HUES48 (cell line): ENCODE results near the gene ARL16.

Source experiments
- H3K27ac ChIP-seq: one replicate; pipeline ENCODE4 v1.7.0; 2013; ENCODE audit warnings: low read depth, low read length, inconsistent platforms
- H3K27me3 ChIP-seq: 2 replicates; pipeline ENCODE4 v1.6.1; 2013; ENCODE audit warnings: mild to moderate bottlenecking, low read length; ENCODE audit not compliant: control insufficient read depth, insufficient read depth
- H3K36me3 ChIP-seq: 2 replicates; pipeline ENCODE4 v1.6.1; 2013; ENCODE audit warnings: low read length; ENCODE audit not compliant: control insufficient read depth, insufficient read depth
- H3K4me1 ChIP-seq: 2 replicates; pipeline ENCODE4 v1.6.1; 2013; ENCODE audit warnings: mild to moderate bottlenecking, low read length; ENCODE audit not compliant: control insufficient read depth, insufficient read depth
- H3K4me3 ChIP-seq: 2 replicates; pipeline ENCODE4 v1.5.1; 2013; ENCODE audit warnings: mild to moderate bottlenecking, low read depth, low read length
- H3K9ac ChIP-seq: 2 replicates; pipeline ENCODE4 v1.6.1; 2013; ENCODE audit warnings: mild to moderate bottlenecking, low read depth, low read length, moderate library complexity
- H3K9me3 ChIP-seq: 2 replicates; pipeline ENCODE4 v1.6.1; 2013; ENCODE audit warnings: low read length; ENCODE audit not compliant: control insufficient read depth, insufficient read depth

The ARL16 gene

GRCh38 chr17:81662002-81662401, 21.6 kb downstream of the ARL16 start:
- no peak overlapping the region for H3K4me3 ChIP-seq
- peaks cover 6% of the 10 kb centered on the region; the same call in 1 of the 2 replicates for H3K36me3 ChIP-seq
- H3K4me1 ChIP-seq = peaks cover 5% of the 10 kb centered on the region; the same call in 1 of the 2 replicates
- H3K27ac ChIP-seq = no peak overlapping the region
- no peak overlapping the region for H3K9ac ChIP-seq
- H3K9me3 ChIP-seq = no peaks in the 10 kb centered on the region
- no peaks in the 10 kb centered on the region for H3K27me3 ChIP-seq

GRCh38 chr17:81660441-81660840, 23.2 kb downstream of the ARL16 start:
- H3K4me3 ChIP-seq = no peak overlapping the region
- peaks cover 6% of the 10 kb centered on the region; the same call in 1 of the 2 replicates for H3K36me3 ChIP-seq
- H3K27me3 ChIP-seq = no peaks in the 10 kb centered on the region
- H3K9ac ChIP-seq = no peak overlapping the region
- no peaks in the 10 kb centered on the region for H3K9me3 ChIP-seq
- no peak overlapping the region for H3K27ac ChIP-seq
- peaks cover 2% of the 10 kb centered on the region; the same call in 1 of the 2 replicates for H3K4me1 ChIP-seq

GRCh38 chr17:81659038-81659437, 24.6 kb downstream of the ARL16 start:
- Histone ChIP-seq H3K9ac (no peak overlapping the region), H3K9me3 (no peaks in the 10 kb centered on the region), H3K36me3 (no peaks in the 10 kb centered on the region), H3K4me1 (no peaks in the 10 kb centered on the region), H3K27ac (no peak overlapping the region), H3K27me3 (no peaks in the 10 kb centered on the region), H3K4me3 (no peak overlapping the region)

GRCh38 chr17:81656835-81657234, 26.8 kb downstream of the ARL16 start:
- Histone ChIP-seq H3K4me3 (no peak overlapping the region), H3K9me3 (no peaks in the 10 kb centered on the region), H3K4me1 (peaks cover 7% of the 10 kb centered on the region), H3K27me3 (no peaks in the 10 kb centered on the region), H3K36me3 (no peaks in the 10 kb centered on the region), H3K9ac (no peak overlapping the region), H3K27ac (no peak overlapping the region)

- Histone ChIP-seq H3K36me3 (no peaks in the 10 kb centered on the region), H3K4me3 (no peak within 1 kb of the TSS), H3K27me3 (no peaks in the 10 kb centered on the region), H3K9me3 (no peaks in the 10 kb centered on the region), H3K9ac (no peak within 1 kb of the TSS), H3K4me1 (peaks cover 7% of the 10 kb centered on the region), H3K27ac (no peak within 1 kb of the TSS)
These were observed 27.4 kb downstream of the ARL16 start, which contains the start of gene PDE6G for GRCh38 chr17:81656118-81656743. TSS of gene PDE6G (minus strand) at chr17:81656542. CDS start at chr17:81653305, 3,237 bp downstream.

GRCh38 chr17:81655378-81656117, 28.0 kb downstream of the ARL16 start:
- Histone ChIP-seq H3K27me3 (no peaks in the 10 kb centered on the region), H3K27ac (no peak overlapping the region), H3K36me3 (no peaks in the 10 kb centered on the region), H3K9ac (no peak overlapping the region), H3K4me1 (peaks cover 7% of the 10 kb centered on the region), H3K9me3 (no peaks in the 10 kb centered on the region), H3K4me3 (no peak overlapping the region)

- Histone ChIP-seq H3K27ac (no peak overlapping the region), H3K36me3 (no peaks in the 10 kb centered on the region), H3K27me3 (peaks cover 13% of the 10 kb centered on the region), H3K4me1 (peaks cover 10% of the 10 kb centered on the region), H3K9ac (0 out of 2 replicates have a peak overlapping the region, but pooled peaks have one; percentile 24), H3K9me3 (no peaks in the 10 kb centered on the region), H3K4me3 (peak overlapping the region; percentile 26; the same call in 1 of the 2 replicates)
These were observed 30.5 kb downstream of the ARL16 start for GRCh38 chr17:81652906-81653771.

GRCh38 chr17:81651692-81652091, 31.9 kb downstream of the ARL16 start:
- Histone ChIP-seq H3K4me3 (no peak overlapping the region), H3K4me1 (peaks cover 19% of the 10 kb centered on the region), H3K9me3 (no peaks in the 10 kb centered on the region), H3K36me3 (no peaks in the 10 kb centered on the region), H3K27me3 (peaks cover 27% of the 10 kb centered on the region), H3K27ac (no peak overlapping the region), H3K9ac (no peak overlapping the region)

GRCh38 chr17:81650951-81651350, 32.6 kb downstream of the ARL16 start:
- peaks cover 19% of the 10 kb centered on the region for H3K4me1 ChIP-seq
- no peaks in the 10 kb centered on the region for H3K36me3 ChIP-seq
- H3K9me3 ChIP-seq = no peaks in the 10 kb centered on the region
- H3K9ac ChIP-seq = no peak overlapping the region
- no peak overlapping the region for H3K27ac ChIP-seq
- peaks cover 27% of the 10 kb centered on the region for H3K27me3 ChIP-seq
- H3K4me3 ChIP-seq = no peak overlapping the region

GRCh38 chr17:81648707-81649085, 34.9 kb downstream of the ARL16 start:
- Histone ChIP-seq H3K36me3 (no peaks in the 10 kb centered on the region), H3K4me3 (peak overlapping the region; percentile 54), H3K9ac (no peak overlapping the region), H3K27ac (no peak overlapping the region), H3K9me3 (no peaks in the 10 kb centered on the region), H3K4me1 (peaks cover 19% of the 10 kb centered on the region), H3K27me3 (peaks cover 27% of the 10 kb centered on the region)
